NT2/D1 (cell line): Measurements from ENCODE around the gene DCPS.

Experiments used
- SUZ12 ChIP-seq: IDR thresholded peaks from 2 replicates; pipeline ENCODE4 v1.6.1; 2011; ENCODE audit not compliant: insufficient read length, insufficient read depth; ENCODE audit errors: extremely low read depth
- YY1 ChIP-seq: IDR thresholded peaks from 2 replicates; pipeline ENCODE4 v1.6.1; 2011; ENCODE audit not compliant: insufficient read length, insufficient read depth
- ZNF274 ChIP-seq: IDR thresholded peaks from 2 replicates; pipeline ENCODE4 v1.6.1; 2011; ENCODE audit warnings: mild to moderate bottlenecking, low read depth, low read length

DNA sequence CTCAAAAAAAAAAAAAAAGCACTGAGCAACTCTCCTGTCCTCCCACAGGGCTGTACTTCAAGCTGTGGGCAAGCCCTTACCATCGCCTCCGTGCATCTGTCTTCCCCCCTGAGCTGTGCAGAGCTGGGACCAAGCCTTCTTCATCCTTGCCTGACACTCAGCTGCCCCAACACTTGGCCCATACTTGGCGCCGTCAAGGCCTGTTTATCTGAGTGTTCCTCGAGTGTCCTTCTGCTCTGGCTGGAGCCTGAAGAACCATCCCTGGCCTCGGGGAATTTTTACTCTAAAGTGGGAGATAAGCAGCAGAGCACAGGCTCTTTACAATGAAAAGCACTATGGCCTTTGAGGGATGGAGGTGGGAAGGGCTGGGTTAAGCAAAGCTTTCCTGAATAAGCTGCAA is 22.6 kb upstream of the DCPS start:
- TF ChIP-seq SUZ12: no peak
- TF ChIP-seq ZNF274: no peak
- no peak for TF ChIP-seq YY1
